Breast epithelium (tissue), 4 donors: Measurements from ENCODE around the gene GSTT2. TPM values are rescaled to one million over a fixed set of nuclear protein-coding genes. Genes with fewer than 3 reads are reported as not detected.

Source experiments
- DNase-seq, 2 donors: peaks; one replicate each; pipeline ENCODE4 v3.0.0-alpha.2; 2019; ENCODE audit warnings: low spot score in 2 of 2
- H3K27ac ChIP-seq, 2 donors: fragments of 200-600 bp; sonication (generic) in 1 of 2; one replicate each; pipeline ENCODE4 v1.5.1; 2016 to 2019; ENCODE audit warnings: mild to moderate bottlenecking in 1 of 2
- H3K27me3 ChIP-seq, 2 donors: fragments of 200-600 bp; sonication (generic) in 1 of 2; one replicate each; pipeline versions ENCODE4 v1.5.1 to v1.6.0; 2017 to 2019; ENCODE audit warnings: control low read depth in 1 of 2, mild to moderate bottlenecking in 1 of 2
- H3K36me3 ChIP-seq: fragments of 200-600 bp; one replicate; pipeline ENCODE4 v1.5.1; 2019
- H3K4me1 ChIP-seq, 2 donors: fragments of 200-600 bp; sonication (generic); one replicate each; pipeline ENCODE4 v1.5.1; 2016 to 2019; ENCODE audit warnings: control low read depth in 1 of 2
- H3K4me3 ChIP-seq, 3 donors: fragments of 200-600 bp; sonication (generic); 1 replicate in 2 of 3; 2 replicates in 1 of 3; pipeline ENCODE4 v1.5.1; 2016 to 2019; ENCODE audit warnings: mild to moderate bottlenecking in 3 of 3, moderate library complexity in 2 of 3
- H3K9me3 ChIP-seq, 2 donors: fragments of 200-600 bp; sonication (generic) in 1 of 2; one replicate each; pipeline ENCODE4 v1.5.1; 2016 to 2019; ENCODE audit warnings: control low read depth in 1 of 2
- CTCF ChIP-seq, 3 donors: fragments of 450-650 bp; IDR thresholded peaks; one replicate each; pipeline ENCODE4 v1.5.1; 2016 to 2017; ENCODE audit warnings: antibody characterized with exemption in 3 of 3, mild to moderate bottlenecking in 3 of 3, moderate library complexity in 3 of 3
- POLR2A ChIP-seq: fragments of 450-650 bp; IDR thresholded peaks from one replicate; pipeline ENCODE4 v1.6.1; 2016; ENCODE audit warnings: antibody characterized with exemption, mild to moderate bottlenecking, moderate library complexity
- POLR2AphosphoS5 ChIP-seq, 3 donors: sonication (generic); formaldehyde crosslinking; IDR thresholded peaks; one replicate each; pipeline ENCODE4 v1.6.1; 2017; ENCODE audit warnings: antibody characterized with exemption in 3 of 3
- intact Hi-C: fragments of 100-400 bp; cut with DNase I; formaldehyde crosslinking; loops from one replicate; pipeline ENCODE4 v1.15.1; 2023; ENCODE audit warnings: low total_unique reads
- total RNA-seq, 3 donors: library from RNA; depleted of rRNA; stranded (reverse); fragments of >200 nt; gene quantifications; one replicate each; pipeline ENCODE4 v1.1.0, GENCODE V29; 2016

GSTT2 gene
- total RNA-seq, 3 donors from 2014 or later: not detected

- Histone ChIP-seq H3K27me3 (no peaks in the 10 kb centered on the region), H3K27ac (peak overlapping the region; percentile 56 to 62), H3K4me3 (no peak overlapping the region), H3K36me3 (no peaks in the 10 kb centered on the region), H3K4me1 (peaks cover 0 to 11% of the 10 kb centered on the region in 2 donors), H3K9me3 (no peaks in the 10 kb centered on the region)
- peak in 1 of 2 donors; percentile 68 for DNase-seq
- peak in 1 of 3 donors; percentile 14 for TF ChIP-seq POLR2AphosphoS5 (IDR thresholded peaks at IDR 0.05)
- TF ChIP-seq POLR2A: no peak
- intact Hi-C loops: no loop called here
These were observed 27.5 kb downstream of the GSTT2 start for GRCh38 chr22:24007253-24008021.

GRCh38 chr22:24008022-24008283 is 28.0 kb downstream of the GSTT2 start:
- no peak for DNase-seq
- no peaks in the 10 kb centered on the region for H3K27me3 ChIP-seq
- intact Hi-C loops: no loop called here
- no peaks in the 10 kb centered on the region for H3K9me3 ChIP-seq
- no peaks in the 10 kb centered on the region for H3K36me3 ChIP-seq
- H3K27ac ChIP-seq: peak overlapping the region; percentile 56 to 62
- peaks cover 0 to 13% of the 10 kb centered on the region in 2 donors for H3K4me1 ChIP-seq
- no peak overlapping the region for H3K4me3 ChIP-seq
- TF ChIP-seq POLR2AphosphoS5 (IDR thresholded peaks at IDR 0.05) (no peak), CTCF (IDR thresholded peaks at IDR 0.05) (no peak), POLR2A (no peak)

- H3K27me3 ChIP-seq: no peaks in the 10 kb centered on the region
- DNase-seq: no peak
- no peaks in the 10 kb centered on the region for H3K9me3 ChIP-seq
- H3K4me3 ChIP-seq: no peak overlapping the region
- peaks cover 0 to 13% of the 10 kb centered on the region in 2 donors for H3K4me1 ChIP-seq
- no peaks in the 10 kb centered on the region for H3K36me3 ChIP-seq
- intact Hi-C loops: no loop called here
- TF ChIP-seq POLR2A (no peak), POLR2AphosphoS5 (IDR thresholded peaks at IDR 0.05) (no peak), CTCF (IDR thresholded peaks at IDR 0.05) (no peak)
- no peak overlapping the region for H3K27ac ChIP-seq
These were observed 28.7 kb downstream of the GSTT2 start for GRCh38 chr22:24008381-24009226.

- DNase-seq: no peak
- intact Hi-C loops: no loop called here
- no peaks in the 10 kb centered on the region for H3K36me3 ChIP-seq
- H3K9me3 ChIP-seq: no peaks in the 10 kb centered on the region
- H3K27me3 ChIP-seq: no peaks in the 10 kb centered on the region
- H3K4me1 ChIP-seq: peaks cover 0 to 13% of the 10 kb centered on the region in 2 donors
- no peak overlapping the region for H3K4me3 ChIP-seq
- TF ChIP-seq POLR2AphosphoS5 (IDR thresholded peaks at IDR 0.05) (no peak), POLR2A (no peak), CTCF (IDR thresholded peaks at IDR 0.05) (no peak)
- no peak overlapping the region for H3K27ac ChIP-seq
These were observed 29.5 kb downstream of the GSTT2 start for GRCh38 chr22:24009227-24010017.

GRCh38 chr22:24010018-24010391 is 30.1 kb downstream of the GSTT2 start:
- no peak overlapping the region for H3K4me3 ChIP-seq
- TF ChIP-seq POLR2AphosphoS5 (IDR thresholded peaks at IDR 0.05) (no peak), CTCF (IDR thresholded peaks at IDR 0.05) (no peak), POLR2A (no peak)
- peaks cover 0 to 12% of the 10 kb centered on the region in 2 donors for H3K4me1 ChIP-seq
- H3K36me3 ChIP-seq: no peaks in the 10 kb centered on the region
- no peak for DNase-seq
- no peak overlapping the region for H3K27ac ChIP-seq
- intact Hi-C loops: no loop called here
- H3K9me3 ChIP-seq: no peaks in the 10 kb centered on the region
- H3K27me3 ChIP-seq: no peaks in the 10 kb centered on the region
